PFSK-1 (cell line): ENCODE measurements around the gene TNRC6B.

Experiments
- FOXP2 ChIP-seq: optimal IDR thresholded peaks from 2 replicates; pipeline ENCODE3; 2011; ENCODE audit warnings: borderline replicate concordance, control low read depth, inconsistent platforms; ENCODE audit not compliant: insufficient read depth; ENCODE audit errors: extremely low read length, extremely low read depth
- POLR2AphosphoS5 ChIP-seq: IDR thresholded peaks from 2 replicates; pipeline ENCODE4 v1.6.1; 2012; ENCODE audit warnings: low read depth, mild to moderate bottlenecking, control low read depth, low read length, moderate library complexity
- SIN3A ChIP-seq: IDR thresholded peaks from 2 replicates; pipeline ENCODE4 v1.6.1; 2012; ENCODE audit warnings: mild to moderate bottlenecking, low read length, moderate library complexity, borderline replicate concordance; ENCODE audit not compliant: insufficient read depth
- TAF1 ChIP-seq: IDR thresholded peaks from 2 replicates; pipeline ENCODE4 v1.6.1; 2012; ENCODE audit warnings: low read length, control low read depth, borderline replicate concordance; ENCODE audit not compliant: insufficient read depth
- TF ChIP-seq, protein P1 (sequence below), 2 experiments: IDR thresholded peaks; 2 replicates each; pipeline versions ENCODE4 v1.6.1 to v1.8.0; 2011 to 2012; ENCODE audit warnings: low read depth in 2 of 2, low read length in 2 of 2, control low read depth in 1 of 2, inconsistent platforms in 1 of 2, mild to moderate bottlenecking in 1 of 2, moderate library complexity in 1 of 2; ENCODE audit not compliant: insufficient read depth in 1 of 2

Gene TNRC6B

GRCh38 chr22:40368016-40368415, 190.3 kb downstream of the TNRC6B start:
- TF ChIP-seq FOXP2 (no peak), TAF1 (no peak), POLR2AphosphoS5 (no peak), SIN3A (no peak)
- TF ChIP-seq, protein P1, sequence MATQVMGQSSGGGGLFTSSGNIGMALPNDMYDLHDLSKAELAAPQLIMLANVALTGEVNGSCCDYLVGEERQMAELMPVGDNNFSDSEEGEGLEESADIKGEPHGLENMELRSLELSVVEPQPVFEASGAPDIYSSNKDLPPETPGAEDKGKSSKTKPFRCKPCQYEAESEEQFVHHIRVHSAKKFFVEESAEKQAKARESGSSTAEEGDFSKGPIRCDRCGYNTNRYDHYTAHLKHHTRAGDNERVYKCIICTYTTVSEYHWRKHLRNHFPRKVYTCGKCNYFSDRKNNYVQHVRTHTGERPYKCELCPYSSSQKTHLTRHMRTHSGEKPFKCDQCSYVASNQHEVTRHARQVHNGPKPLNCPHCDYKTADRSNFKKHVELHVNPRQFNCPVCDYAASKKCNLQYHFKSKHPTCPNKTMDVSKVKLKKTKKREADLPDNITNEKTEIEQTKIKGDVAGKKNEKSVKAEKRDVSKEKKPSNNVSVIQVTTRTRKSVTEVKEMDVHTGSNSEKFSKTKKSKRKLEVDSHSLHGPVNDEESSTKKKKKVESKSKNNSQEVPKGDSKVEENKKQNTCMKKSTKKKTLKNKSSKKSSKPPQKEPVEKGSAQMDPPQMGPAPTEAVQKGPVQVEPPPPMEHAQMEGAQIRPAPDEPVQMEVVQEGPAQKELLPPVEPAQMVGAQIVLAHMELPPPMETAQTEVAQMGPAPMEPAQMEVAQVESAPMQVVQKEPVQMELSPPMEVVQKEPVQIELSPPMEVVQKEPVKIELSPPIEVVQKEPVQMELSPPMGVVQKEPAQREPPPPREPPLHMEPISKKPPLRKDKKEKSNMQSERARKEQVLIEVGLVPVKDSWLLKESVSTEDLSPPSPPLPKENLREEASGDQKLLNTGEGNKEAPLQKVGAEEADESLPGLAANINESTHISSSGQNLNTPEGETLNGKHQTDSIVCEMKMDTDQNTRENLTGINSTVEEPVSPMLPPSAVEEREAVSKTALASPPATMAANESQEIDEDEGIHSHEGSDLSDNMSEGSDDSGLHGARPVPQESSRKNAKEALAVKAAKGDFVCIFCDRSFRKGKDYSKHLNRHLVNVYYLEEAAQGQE (IDR thresholded peaks at IDR 0.05; ENCODE audit: insufficient read depth in 1 of 2, low read depth in 2 of 2, low read length in 2 of 2) = no peak

DNA sequence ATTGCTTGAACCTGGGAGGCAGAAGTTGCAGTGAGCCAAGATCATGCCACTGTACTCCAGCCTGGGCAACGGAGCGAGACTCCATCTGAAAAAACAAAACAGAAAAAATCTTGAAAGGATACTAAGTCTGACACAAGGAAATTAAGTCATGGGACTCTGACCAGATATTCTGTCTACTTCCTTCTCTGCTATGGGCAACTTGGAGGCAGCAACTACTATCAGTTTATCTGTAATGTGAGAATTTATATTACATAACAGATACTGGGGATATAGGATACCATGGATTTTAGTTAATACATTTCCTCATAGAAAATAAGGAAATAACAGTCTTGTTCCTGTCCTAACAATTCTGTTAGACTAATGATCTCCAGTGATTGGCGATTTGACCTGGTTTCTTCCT, 191.1 kb downstream of the TNRC6B start:
- no peak for TF ChIP-seq SIN3A
- no peak for TF ChIP-seq POLR2AphosphoS5
- no peak for TF ChIP-seq FOXP2
- TF ChIP-seq TAF1 = no peak

GRCh38 chr22:40374567-40374966, 196.8 kb downstream of the TNRC6B start:
- TF ChIP-seq FOXP2 (no peak), POLR2AphosphoS5 (no peak), TAF1 (no peak), SIN3A (no peak)
- TF ChIP-seq, protein P1 (IDR thresholded peaks at IDR 0.05; ENCODE audit: insufficient read depth in 1 of 2, low read depth in 2 of 2, low read length in 2 of 2) = no peak

GRCh38 chr22:40376149-40376548, 198.4 kb downstream of the TNRC6B start:
- TF ChIP-seq, protein P1 (IDR thresholded peaks at IDR 0.05; ENCODE audit: insufficient read depth in 1 of 2, low read depth in 2 of 2, low read length in 2 of 2) = no peak
- no peak for TF ChIP-seq SIN3A
- TF ChIP-seq FOXP2 = no peak
- no peak for TF ChIP-seq TAF1

GRCh38 chr22:40377931-40378330, 200.2 kb downstream of the TNRC6B start:
- TF ChIP-seq TAF1 (no peak), POLR2AphosphoS5 (no peak), SIN3A (no peak), FOXP2 (no peak)
- TF ChIP-seq, protein P1 (IDR thresholded peaks at IDR 0.05; ENCODE audit: insufficient read depth in 1 of 2, low read depth in 2 of 2, low read length in 2 of 2) = no peak
